ENCODE measurements around the gene SLC6A20.

SLC6A20 gene

GRCh38 chr3:45832699-45833098 is 36.4 kb upstream of the SLC6A20 start:
- no peak overlapping the region for H3K4me3 ChIP-seq (ENCODE audit: low read length)
- peak; percentile 33; the same call in 1 of the 2 replicates for TF ChIP-seq CTCF (conservative IDR thresholded peaks at IDR 0.05; ENCODE audit: low read length)
- DNase-seq (ENCODE audit: low read depth): peak; percentile 4

- no peak overlapping the region for H3K4me3 ChIP-seq (ENCODE audit: low read length)
- no peak for TF ChIP-seq CTCF (conservative IDR thresholded peaks at IDR 0.05; ENCODE audit: low read length)
- DNase-seq (ENCODE audit: low read depth): no peak
These were observed 33.8 kb upstream of the SLC6A20 start for GRCh38 chr3:45830121-45830520.

- no peak for TF ChIP-seq CTCF (conservative IDR thresholded peaks at IDR 0.05; ENCODE audit: low read length)
- H3K4me3 ChIP-seq (ENCODE audit: low read length): no peak overlapping the region
- no peak for DNase-seq (ENCODE audit: low read depth)
These were observed 30.6 kb upstream of the SLC6A20 start for GRCh38 chr3:45826908-45827307.

GRCh38 chr3:45826321-45826720 is 30.0 kb upstream of the SLC6A20 start:
- no peak for DNase-seq (ENCODE audit: low read depth)
- no peak for TF ChIP-seq CTCF (conservative IDR thresholded peaks at IDR 0.05; ENCODE audit: low read length)

GRCh38 chr3:45821127-45821526 is 24.8 kb upstream of the SLC6A20 start:
- DNase-seq (ENCODE audit: low read depth): no peak
- no peak for TF ChIP-seq CTCF (conservative IDR thresholded peaks at IDR 0.05; ENCODE audit: low read length)
- H3K4me3 ChIP-seq (ENCODE audit: low read length): no peak overlapping the region

More at GRCh38 chr3:45826321-45826720, 30.0 kb upstream of the SLC6A20 start:
- no peak overlapping the region for H3K4me3 ChIP-seq (ENCODE audit: low read length)

- DNase-seq (ENCODE audit: low read depth): peak; percentile 73
- no peak overlapping the region for H3K4me3 ChIP-seq (ENCODE audit: low read length)
- TF ChIP-seq CTCF (conservative IDR thresholded peaks at IDR 0.05; ENCODE audit: low read length): no peak
These were observed 23.2 kb upstream of the SLC6A20 start for GRCh38 chr3:45819543-45819942.

GRCh38 chr3:45817831-45818522 is 21.6 kb upstream of the SLC6A20 start:
- TF ChIP-seq CTCF (conservative IDR thresholded peaks at IDR 0.05; ENCODE audit: low read length): no peak
- H3K4me3 ChIP-seq (ENCODE audit: low read length): no peak overlapping the region
- DNase-seq (ENCODE audit: low read depth): peak; percentile 95
